Panc1 (cell line): ENCODE results near the gene OTOP2.

Source experiments
- CTCF ChIP-seq: fragments of 450-650 bp; IDR thresholded peaks from 2 replicates; pipeline ENCODE4 v1.5.1; 2017; ENCODE audit warnings: mild to moderate bottlenecking
- POLR2AphosphoS5 ChIP-seq: IDR thresholded peaks from 2 replicates; pipeline ENCODE4 v1.6.1; 2012; ENCODE audit warnings: mild to moderate bottlenecking, low read depth, low read length, moderate library complexity
- REST ChIP-seq, 2 experiments: IDR thresholded peaks; 2 replicates each; pipeline ENCODE4 v1.6.1; 2011 to 2012; ENCODE audit warnings: low read depth in 2 of 2, control low read depth in 1 of 2, low read length in 1 of 2, mild to moderate bottlenecking in 1 of 2, moderate library complexity in 1 of 2; ENCODE audit not compliant: insufficient read depth in 1 of 2

- TF ChIP-seq POLR2AphosphoS5 (no peak), CTCF (no peak), REST (IDR thresholded peaks at IDR 0.05; ENCODE audit: insufficient read depth in 1 of 2, low read depth in 2 of 2, low read length in 1 of 2) (no peak)
Observed at GRCh38 chr17:74964988-74965622, 41.0 kb downstream of the OTOP2 start.
